Measurements from ENCODE around the gene ACAP1.
"Not testable (repeated sequence)": the region's sequence is repeated elsewhere in the genome, so short reads cannot be mapped to it uniquely, and the experiment has no call there.

Gene ACAP1

DNA sequence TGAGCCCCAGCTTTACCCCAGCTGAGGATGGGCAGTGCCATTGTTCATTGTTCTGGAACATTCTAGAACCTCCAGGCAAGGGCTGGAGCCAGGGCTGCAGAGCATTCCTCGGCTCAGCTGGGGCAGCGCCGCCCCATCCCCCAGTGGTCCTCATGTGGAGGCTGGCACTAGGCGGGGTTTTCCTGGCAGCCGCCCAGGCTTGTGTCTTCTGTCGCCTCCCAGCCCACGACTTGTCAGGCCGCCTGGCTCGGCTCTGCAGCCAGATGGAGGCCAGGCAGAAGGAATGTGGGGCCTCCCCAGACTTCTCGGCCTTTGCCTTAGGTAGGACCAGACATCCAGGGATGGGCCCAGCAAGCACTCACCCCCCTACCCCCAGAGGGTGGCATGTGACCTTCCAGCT lies 18.7 kb downstream of the ACAP1 start, which contains the start of gene TMEM95:
Gene TMEM95, plus strand, starts transcription at position 104 of the 400 bp plus-strand sequence. Its CDS starts 49 bp downstream, at position 153.
- Histone ChIP-seq H4K20me1 (no peaks in the 10 kb centered on the region; the same call in 1 of the 2 replicates), H3K36me3 (no peaks in the 10 kb centered on the region), H3K9ac (0 out of 2 replicates have a peak within 1 kb of the TSS, but pooled peaks have one; percentile 24), H3K27ac (no peak within 1 kb of the TSS), H3K4me2 (peak within 1 kb of the TSS; percentile 99; the same call in 1 of the 2 replicates), H3K27me3 (no peaks in the 10 kb centered on the region), H3K4me1 (peaks cover 45% of the 10 kb centered on the region), H3K9me3 (no peaks in the 10 kb centered on the region), H3K4me3 (no peak within 1 kb of the TSS)
- no peak for TF ChIP-seq Cebpa-rat (IDR thresholded peaks at IDR 0.05)

GRCh38 chr17:7355573-7355972 lies 19.2 kb downstream of the ACAP1 start:
- Histone ChIP-seq H3K36me3 (no peaks in the 10 kb centered on the region), H3K27me3 (no peaks in the 10 kb centered on the region), H3K27ac (no peak overlapping the region), H3K4me1 (peaks cover 42% of the 10 kb centered on the region), H3K4me2 (0 out of 2 replicates have a peak overlapping the region, but pooled peaks have one; percentile 12), H4K20me1 (no peaks in the 10 kb centered on the region; the same call in 1 of the 2 replicates), H3K9ac (0 out of 2 replicates have a peak overlapping the region, but pooled peaks have one; percentile 24), H3K9me3 (no peaks in the 10 kb centered on the region), H3K4me3 (no peak overlapping the region)
- TF ChIP-seq Cebpa-rat (IDR thresholded peaks at IDR 0.05): no peak

- H3K4me2 ChIP-seq: 0 out of 2 replicates have a peak overlapping the region, but pooled peaks have one; percentile 3
- H4K20me1 ChIP-seq: no peaks in the 10 kb centered on the region; the same call in 1 of the 2 replicates
- no peak for TF ChIP-seq Cebpa-rat (IDR thresholded peaks at IDR 0.05)
- H3K4me3 ChIP-seq: no peak overlapping the region
- no peaks in the 10 kb centered on the region for H3K27me3 ChIP-seq
- H3K36me3 ChIP-seq: no peaks in the 10 kb centered on the region
- no peak overlapping the region for H3K27ac ChIP-seq
- H3K9ac ChIP-seq: no peak overlapping the region
- H3K9me3 ChIP-seq: no peaks in the 10 kb centered on the region
- peaks cover 37% of the 10 kb centered on the region for H3K4me1 ChIP-seq
Observed at GRCh38 chr17:7356072-7356549, 19.8 kb downstream of the ACAP1 start.

GRCh38 chr17:7356756-7357155 lies 20.4 kb downstream of the ACAP1 start:
- Histone ChIP-seq H3K9ac (no peak overlapping the region), H4K20me1 (no peaks in the 10 kb centered on the region; the same call in 1 of the 2 replicates), H3K4me1 (peaks cover 33% of the 10 kb centered on the region), H3K4me2 (no peak overlapping the region), H3K36me3 (no peaks in the 10 kb centered on the region), H3K4me3 (no peak overlapping the region), H3K27me3 (no peaks in the 10 kb centered on the region), H3K9me3 (no peaks in the 10 kb centered on the region), H3K27ac (no peak overlapping the region)
- no peak for TF ChIP-seq Cebpa-rat (IDR thresholded peaks at IDR 0.05)

DNA sequence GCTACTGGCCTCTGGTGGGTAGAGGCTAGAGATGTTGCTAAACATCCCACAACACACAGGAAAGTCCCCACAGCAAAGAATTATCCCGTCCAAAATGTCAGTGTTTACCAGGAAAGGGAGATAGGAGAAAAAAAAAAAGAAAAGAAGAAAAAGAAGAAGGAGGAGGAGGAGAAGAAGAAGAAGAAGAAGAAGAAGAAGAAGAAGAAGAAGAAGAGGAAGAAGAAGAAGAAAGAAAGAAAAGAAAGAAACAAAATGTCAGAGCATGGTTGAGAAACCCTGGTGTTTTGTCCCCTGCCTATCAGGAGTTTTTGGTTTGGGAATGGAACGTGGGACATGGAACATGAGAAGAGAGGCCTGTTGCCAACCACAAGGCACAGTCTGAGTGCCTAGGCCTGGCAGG lies 21.1 kb downstream of the ACAP1 start:
- Histone ChIP-seq H3K36me3 (no peaks in the 10 kb centered on the region), H3K27me3 (no peaks in the 10 kb centered on the region), H3K4me1 (peaks cover 30% of the 10 kb centered on the region), H4K20me1 (no peaks in the 10 kb centered on the region; the same call in 1 of the 2 replicates), H3K4me2 (no peak overlapping the region), H3K9me3 (no peaks in the 10 kb centered on the region), H3K27ac (no peak overlapping the region), H3K4me3 (no peak overlapping the region), H3K9ac (no peak overlapping the region)
- no peak for TF ChIP-seq Cebpa-rat (IDR thresholded peaks at IDR 0.05)

DNA sequence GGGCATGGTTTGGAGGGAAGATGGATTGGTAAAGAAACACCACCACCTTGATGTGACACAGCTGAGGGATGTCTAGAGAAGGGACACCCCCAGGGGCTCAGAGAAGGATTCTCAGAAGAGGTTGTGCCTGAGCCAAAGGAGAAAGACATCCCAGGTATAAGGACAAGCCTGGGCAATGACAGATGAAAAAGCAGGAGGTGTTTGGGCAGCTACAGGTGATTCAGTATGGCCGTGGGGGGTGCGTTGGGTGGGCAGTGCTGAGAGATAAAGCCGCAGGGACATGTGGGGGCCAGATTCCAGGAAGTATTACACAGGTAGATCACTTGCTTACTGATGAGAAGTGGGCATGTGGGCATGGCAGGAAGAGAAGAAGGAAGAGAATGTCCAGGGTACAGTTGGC lies 25.6 kb downstream of the ACAP1 start:
- Histone ChIP-seq H3K9me3 (no peaks in the 10 kb centered on the region), H3K9ac (no peak overlapping the region), H3K27me3 (no peaks in the 10 kb centered on the region), H4K20me1 (no peaks in the 10 kb centered on the region), H3K27ac (no peak overlapping the region), H3K4me1 (no peaks in the 10 kb centered on the region), H3K4me2 (no peak overlapping the region), H3K4me3 (no peak overlapping the region), H3K36me3 (no peaks in the 10 kb centered on the region)
- TF ChIP-seq Cebpa-rat (IDR thresholded peaks at IDR 0.05): no peak

GRCh38 chr17:7363311-7363710 lies 27.0 kb downstream of the ACAP1 start:
- H3K4me1 ChIP-seq: no peaks in the 10 kb centered on the region
- TF ChIP-seq Cebpa-rat (IDR thresholded peaks at IDR 0.05): no peak
- H3K9ac ChIP-seq: no peak overlapping the region
- H3K4me3 ChIP-seq: no peak overlapping the region
- no peak overlapping the region for H3K4me2 ChIP-seq
- H3K27ac ChIP-seq: no peak overlapping the region
- H4K20me1 ChIP-seq: no peaks in the 10 kb centered on the region
- H3K9me3 ChIP-seq: no peaks in the 10 kb centered on the region
- no peaks in the 10 kb centered on the region for H3K27me3 ChIP-seq
- no peaks in the 10 kb centered on the region for H3K36me3 ChIP-seq

- H3K4me3 ChIP-seq, H3K9me3 ChIP-seq, H3K9ac ChIP-seq, H3K4me2 ChIP-seq, H3K27me3 ChIP-seq, H3K36me3 ChIP-seq, H3K27ac ChIP-seq, H3K4me1 ChIP-seq, H4K20me1 ChIP-seq: not testable (repeated sequence)
Observed at GRCh38 chr17:7365963-7366362, 29.6 kb downstream of the ACAP1 start.

- no peaks in the 10 kb centered on the region for H3K36me3 ChIP-seq
- no peak overlapping the region for H3K4me2 ChIP-seq
- H4K20me1 ChIP-seq: no peaks in the 10 kb centered on the region
- no peaks in the 10 kb centered on the region for H3K9me3 ChIP-seq
- no peak overlapping the region for H3K27ac ChIP-seq
- H3K27me3 ChIP-seq: no peaks in the 10 kb centered on the region
- no peak overlapping the region for H3K9ac ChIP-seq
- no peak for TF ChIP-seq Cebpa-rat (IDR thresholded peaks at IDR 0.05)
- no peak overlapping the region for H3K4me3 ChIP-seq
- H3K4me1 ChIP-seq: no peaks in the 10 kb centered on the region
Observed at GRCh38 chr17:7367083-7367482, 30.8 kb downstream of the ACAP1 start.

DNA sequence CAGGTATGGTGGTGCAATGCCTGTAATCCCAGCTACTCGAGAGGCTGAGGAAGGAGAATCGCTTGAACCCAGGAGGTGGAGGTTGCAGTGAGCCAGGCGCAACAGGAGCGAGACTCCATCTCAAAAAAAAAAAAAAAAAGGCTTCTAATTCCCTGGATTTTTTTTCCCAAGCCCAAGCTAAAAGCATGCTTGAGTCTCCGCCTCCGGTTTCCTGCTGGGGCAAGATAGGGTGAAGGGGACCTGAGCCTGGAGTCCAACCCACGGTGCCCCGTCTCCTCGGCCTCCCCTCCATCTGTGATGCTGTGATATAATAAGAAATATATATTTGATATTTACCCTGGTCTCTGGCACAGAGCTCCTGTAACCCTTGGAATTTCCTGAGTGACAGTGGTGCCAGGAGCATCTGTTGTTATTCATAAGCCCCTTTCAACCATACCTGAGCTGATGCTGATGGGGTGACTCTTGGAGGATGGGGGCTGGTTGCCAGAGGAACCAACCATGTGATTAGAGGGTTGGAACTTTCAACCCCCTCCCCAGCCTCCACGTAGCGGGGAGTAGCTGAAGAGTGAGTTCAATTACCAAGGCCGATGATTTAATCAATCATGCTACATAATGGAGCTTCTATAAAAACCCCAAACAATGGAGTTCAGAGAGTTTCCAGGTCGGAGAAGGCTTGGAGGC lies 31.7 kb downstream of the ACAP1 start:
- H4K20me1 ChIP-seq: no peaks in the 10 kb centered on the region
- no peaks in the 10 kb centered on the region for H3K9me3 ChIP-seq
- no peak for TF ChIP-seq Cebpa-rat (IDR thresholded peaks at IDR 0.05)
- H3K27me3 ChIP-seq: no peaks in the 10 kb centered on the region
- H3K4me2 ChIP-seq: no peak overlapping the region
- H3K4me1 ChIP-seq: no peaks in the 10 kb centered on the region
- no peaks in the 10 kb centered on the region for H3K36me3 ChIP-seq
- H3K9ac ChIP-seq: no peak overlapping the region
- H3K27ac ChIP-seq: no peak overlapping the region
- H3K4me3 ChIP-seq: no peak overlapping the region

- H3K4me1 ChIP-seq, H3K27ac ChIP-seq, H3K4me3 ChIP-seq, H3K9ac ChIP-seq, H3K27me3 ChIP-seq, H3K4me2 ChIP-seq, H3K36me3 ChIP-seq, H3K9me3 ChIP-seq, H4K20me1 ChIP-seq: not testable (repeated sequence)
Observed at GRCh38 chr17:7368599-7368994, 32.3 kb downstream of the ACAP1 start.
